ENCODE data around the gene PRKCZ. TPM values are rescaled to one million over a fixed set of nuclear protein-coding genes. Genes with fewer than 3 reads are reported as not detected.
A peak's percentile ranks its signal among the peaks of the same experiment; 100 is the strongest.

PRKCZ gene
- total and polyA plus RNA-seq, 9 of the 15 experiments (the other 6 are each of a cell fraction or from before 2014, with no cell fraction given), result 0.07 to 3.1 (median 1.3) TPM

DNA sequence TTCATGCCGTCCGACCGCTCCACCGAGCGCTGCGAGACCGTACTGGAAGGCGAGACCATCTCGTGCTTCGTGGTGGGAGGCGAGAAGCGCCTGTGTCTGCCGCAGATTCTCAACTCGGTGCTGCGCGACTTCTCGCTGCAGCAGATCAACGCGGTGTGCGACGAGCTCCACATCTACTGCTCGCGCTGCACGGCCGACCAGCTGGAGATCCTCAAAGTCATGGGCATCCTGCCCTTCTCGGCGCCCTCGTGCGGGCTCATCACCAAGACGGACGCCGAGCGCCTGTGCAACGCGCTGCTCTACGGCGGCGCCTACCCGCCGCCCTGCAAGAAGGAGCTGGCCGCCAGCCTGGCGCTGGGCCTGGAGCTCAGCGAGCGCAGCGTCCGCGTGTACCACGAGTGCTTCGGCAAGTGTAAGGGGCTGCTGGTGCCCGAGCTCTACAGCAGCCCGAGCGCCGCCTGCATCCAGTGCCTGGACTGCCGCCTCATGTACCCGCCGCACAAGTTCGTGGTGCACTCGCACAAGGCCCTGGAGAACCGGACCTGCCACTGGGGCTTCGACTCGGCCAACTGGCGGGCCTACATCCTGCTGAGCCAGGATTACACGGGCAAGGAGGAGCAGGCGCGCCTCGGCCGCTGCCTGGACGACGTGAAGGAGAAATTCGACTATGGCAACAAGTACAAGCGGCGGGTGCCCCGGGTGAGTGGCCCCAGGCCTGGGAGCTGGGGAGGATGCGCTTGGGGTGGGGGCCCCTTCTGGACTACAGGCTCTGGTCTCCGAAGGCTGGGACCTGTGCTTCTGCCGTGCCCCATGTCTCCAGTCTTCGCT, 179.0 kb downstream of the PRKCZ start (continued):
- TF ChIP-seq, protein P1, sequence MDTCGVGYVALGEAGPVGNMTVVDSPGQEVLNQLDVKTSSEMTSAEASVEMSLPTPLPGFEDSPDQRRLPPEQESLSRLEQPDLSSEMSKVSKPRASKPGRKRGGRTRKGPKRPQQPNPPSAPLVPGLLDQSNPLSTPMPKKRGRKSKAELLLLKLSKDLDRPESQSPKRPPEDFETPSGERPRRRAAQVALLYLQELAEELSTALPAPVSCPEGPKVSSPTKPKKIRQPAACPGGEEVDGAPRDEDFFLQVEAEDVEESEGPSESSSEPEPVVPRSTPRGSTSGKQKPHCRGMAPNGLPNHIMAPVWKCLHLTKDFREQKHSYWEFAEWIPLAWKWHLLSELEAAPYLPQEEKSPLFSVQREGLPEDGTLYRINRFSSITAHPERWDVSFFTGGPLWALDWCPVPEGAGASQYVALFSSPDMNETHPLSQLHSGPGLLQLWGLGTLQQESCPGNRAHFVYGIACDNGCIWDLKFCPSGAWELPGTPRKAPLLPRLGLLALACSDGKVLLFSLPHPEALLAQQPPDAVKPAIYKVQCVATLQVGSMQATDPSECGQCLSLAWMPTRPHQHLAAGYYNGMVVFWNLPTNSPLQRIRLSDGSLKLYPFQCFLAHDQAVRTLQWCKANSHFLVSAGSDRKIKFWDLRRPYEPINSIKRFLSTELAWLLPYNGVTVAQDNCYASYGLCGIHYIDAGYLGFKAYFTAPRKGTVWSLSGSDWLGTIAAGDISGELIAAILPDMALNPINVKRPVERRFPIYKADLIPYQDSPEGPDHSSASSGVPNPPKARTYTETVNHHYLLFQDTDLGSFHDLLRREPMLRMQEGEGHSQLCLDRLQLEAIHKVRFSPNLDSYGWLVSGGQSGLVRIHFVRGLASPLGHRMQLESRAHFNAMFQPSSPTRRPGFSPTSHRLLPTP (IDR thresholded peaks at IDR 0.05; ENCODE audit: borderline replicate concordance, extremely low read depth, insufficient read length), result no peak
- TF ChIP-seq ZNF282 (CRISPR knock-in tag; IDR thresholded peaks at IDR 0.05), result peak; percentile 90
- no peak for TF ChIP-seq ID3 (CRISPR knock-in tag; IDR thresholded peaks at IDR 0.05)
- TF ChIP-seq ID3 (tag; IDR thresholded peaks at IDR 0.05), result 0 out of 2 replicates have a peak, but pooled peaks have one; percentile 37
- TF ChIP-seq, protein P2, sequence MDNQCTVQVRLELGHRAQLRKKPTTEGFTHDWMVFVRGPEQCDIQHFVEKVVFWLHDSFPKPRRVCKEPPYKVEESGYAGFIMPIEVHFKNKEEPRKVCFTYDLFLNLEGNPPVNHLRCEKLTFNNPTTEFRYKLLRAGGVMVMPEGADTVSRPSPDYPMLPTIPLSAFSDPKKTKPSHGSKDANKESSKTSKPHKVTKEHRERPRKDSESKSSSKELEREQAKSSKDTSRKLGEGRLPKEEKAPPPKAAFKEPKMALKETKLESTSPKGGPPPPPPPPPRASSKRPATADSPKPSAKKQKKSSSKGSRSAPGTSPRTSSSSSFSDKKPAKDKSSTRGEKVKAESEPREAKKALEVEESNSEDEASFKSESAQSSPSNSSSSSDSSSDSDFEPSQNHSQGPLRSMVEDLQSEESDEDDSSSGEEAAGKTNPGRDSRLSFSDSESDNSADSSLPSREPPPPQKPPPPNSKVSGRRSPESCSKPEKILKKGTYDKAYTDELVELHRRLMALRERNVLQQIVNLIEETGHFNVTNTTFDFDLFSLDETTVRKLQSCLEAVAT (IDR thresholded peaks at IDR 0.05), result 0 out of 4 replicates have a peak, but pooled peaks have one; percentile 21 to 36
- peak; percentile 85 for TF ChIP-seq CHD1 (IDR thresholded peaks at IDR 0.05; ENCODE audit: low read length)
- TF ChIP-seq POLR2G (IDR thresholded peaks at IDR 0.05; ENCODE audit: low read depth, low read length), result peak; percentile 68; the same call in 1 of the 2 replicates
- TF ChIP-seq TCF15 (CRISPR knock-in tag; IDR thresholded peaks at IDR 0.05), result no peak
- TF ChIP-seq ZNF431 (CRISPR knock-in tag; IDR thresholded peaks at IDR 0.05), result peak; percentile 72; the same call in 1 of the 2 replicates
- peak; percentile 85 to 91; a peak in 3 of 4 replicates for TF ChIP-seq UBTF (IDR thresholded peaks at IDR 0.05; ENCODE audit: borderline replicate concordance in 1 of 2, low read depth in 2 of 2, low read length in 2 of 2)
- TF ChIP-seq RBM15 (IDR thresholded peaks at IDR 0.05; ENCODE audit: insufficient read depth, low read length), result no peak
- peak; percentile 75; the same call in 1 of the 2 replicates for TF ChIP-seq ZNF592 (IDR thresholded peaks at IDR 0.05)
